Activated T-helper 2 cell treated with anti-CD3 and anti-CD28 coated beads, Interferon-gamma antibody, Interleukin-2, Interleukin-4, amounts not matched to agents 10 μg/mL and 5 μg/mL and 100 μg/mL, durations not matched to agents 14 hours and 24 hours and 36 hours (primary cell): ENCODE results near the gene TBC1D5. TPM values are rescaled to one million over a fixed set of nuclear protein-coding genes. Genes with fewer than 3 reads are reported as not detected.

Source experiments
- DNase-seq: peaks from one replicate; pipeline ENCODE4 v3.0.0; 2021; ENCODE audit warnings: low spot score
- H3K27ac Mint-ChIP-seq: one replicate; pipeline ENCODE4 v1.8.0; 2021; ENCODE audit warnings: mixed read lengths
- H3K27me3 Mint-ChIP-seq: one replicate; pipeline ENCODE4 v1.8.0; 2021; ENCODE audit warnings: low read depth, mixed read lengths
- H3K36me3 Mint-ChIP-seq: one replicate; pipeline ENCODE4 v1.8.0; 2021; ENCODE audit warnings: low read depth, mixed read lengths
- H3K4me1 Mint-ChIP-seq: one replicate; pipeline ENCODE4 v1.8.0; 2021; ENCODE audit warnings: low read depth, mixed read lengths
- H3K4me3 Mint-ChIP-seq: one replicate; pipeline ENCODE4 v1.8.0; 2021; ENCODE audit warnings: low read depth, mild to moderate bottlenecking, moderate library complexity, mixed read lengths
- H3K9me3 Mint-ChIP-seq: one replicate; pipeline ENCODE4 v1.8.0; 2021; ENCODE audit warnings: mixed read lengths
- intact Hi-C: fragments of 100-400 bp; cut with micrococcal nuclease; formaldehyde crosslinking; loops from one replicate; pipeline ENCODE4 v1.15.1; 2023
- total RNA-seq: library from RNA; stranded (reverse); gene quantifications from 2 replicates; pipeline ENCODE4 v1.2.3, GENCODE V29; 2022

The TBC1D5 gene
- total RNA-seq, 1 donor from 2014 or later: 43.9 TPM

- H3K4me1 Mint-ChIP-seq: no peaks in the 10 kb centered on the region
- peaks cover 4% of the 10 kb centered on the region for H3K36me3 Mint-ChIP-seq
- intact Hi-C loops: no loop called here
- H3K4me3 Mint-ChIP-seq: no peak overlapping the region
- H3K9me3 Mint-ChIP-seq: peaks cover 5% of the 10 kb centered on the region
- H3K27ac Mint-ChIP-seq: no peak overlapping the region
- H3K27me3 Mint-ChIP-seq: no peaks in the 10 kb centered on the region
- no peak for DNase-seq
Observed at GRCh38 chr3:17443142-17443541, 299.3 kb downstream of the TBC1D5 start.

- H3K9me3 Mint-ChIP-seq: peaks cover 9% of the 10 kb centered on the region
- no peaks in the 10 kb centered on the region for H3K27me3 Mint-ChIP-seq
- H3K27ac Mint-ChIP-seq: no peak overlapping the region
- intact Hi-C loops: no loop called here
- peaks cover 8% of the 10 kb centered on the region for H3K36me3 Mint-ChIP-seq
- H3K4me3 Mint-ChIP-seq: no peak overlapping the region
- H3K4me1 Mint-ChIP-seq: no peaks in the 10 kb centered on the region
- DNase-seq: no peak
Observed at GRCh38 chr3:17442332-17443049, 299.9 kb downstream of the TBC1D5 start.

- intact Hi-C loops: no loop called here
- H3K27ac Mint-ChIP-seq: no peak overlapping the region
- no peak for DNase-seq
- H3K9me3 Mint-ChIP-seq: peaks cover 9% of the 10 kb centered on the region
- no peak overlapping the region for H3K4me3 Mint-ChIP-seq
- no peaks in the 10 kb centered on the region for H3K27me3 Mint-ChIP-seq
- H3K4me1 Mint-ChIP-seq: no peaks in the 10 kb centered on the region
- H3K36me3 Mint-ChIP-seq: peaks cover 10% of the 10 kb centered on the region
Observed at GRCh38 chr3:17433876-17434275, 308.6 kb downstream of the TBC1D5 start.

GRCh38 chr3:17432236-17432635 lies 310.2 kb downstream of the TBC1D5 start:
- DNase-seq: no peak
- intact Hi-C loops: no loop called here
- H3K4me3 Mint-ChIP-seq: no peak overlapping the region
- H3K9me3 Mint-ChIP-seq: no peaks in the 10 kb centered on the region
- H3K4me1 Mint-ChIP-seq: no peaks in the 10 kb centered on the region
- H3K36me3 Mint-ChIP-seq: peaks cover 2% of the 10 kb centered on the region
- no peak overlapping the region for H3K27ac Mint-ChIP-seq
- no peaks in the 10 kb centered on the region for H3K27me3 Mint-ChIP-seq

GRCh38 chr3:17431484-17432045 lies 310.9 kb downstream of the TBC1D5 start:
- intact Hi-C loops: loop anchor here (1.0 kb wide), 1 partner anchor 410 kb away; no protein-coding TSS in a partner anchor
- H3K36me3 Mint-ChIP-seq: no peaks in the 10 kb centered on the region
- no peak for DNase-seq
- no peaks in the 10 kb centered on the region for H3K4me1 Mint-ChIP-seq
- H3K9me3 Mint-ChIP-seq: no peaks in the 10 kb centered on the region
- H3K4me3 Mint-ChIP-seq: no peak overlapping the region
- H3K27ac Mint-ChIP-seq: no peak overlapping the region
- no peaks in the 10 kb centered on the region for H3K27me3 Mint-ChIP-seq

GRCh38 chr3:17431004-17431403 lies 311.4 kb downstream of the TBC1D5 start:
- H3K36me3 Mint-ChIP-seq: no peaks in the 10 kb centered on the region
- no peaks in the 10 kb centered on the region for H3K4me1 Mint-ChIP-seq
- intact Hi-C loops: loop anchor here (1.0 kb wide), 1 partner anchor 410 kb away; no protein-coding TSS in a partner anchor
- no peak for DNase-seq
- no peaks in the 10 kb centered on the region for H3K9me3 Mint-ChIP-seq
- H3K27me3 Mint-ChIP-seq: no peaks in the 10 kb centered on the region
- H3K27ac Mint-ChIP-seq: no peak overlapping the region
- no peak overlapping the region for H3K4me3 Mint-ChIP-seq

- H3K27me3 Mint-ChIP-seq: no peaks in the 10 kb centered on the region
- H3K27ac Mint-ChIP-seq: no peak overlapping the region
- no peaks in the 10 kb centered on the region for H3K4me1 Mint-ChIP-seq
- H3K36me3 Mint-ChIP-seq: no peaks in the 10 kb centered on the region
- H3K9me3 Mint-ChIP-seq: no peaks in the 10 kb centered on the region
- intact Hi-C loops: no loop called here
- no peak for DNase-seq
- H3K4me3 Mint-ChIP-seq: no peak overlapping the region
Observed at GRCh38 chr3:17430582-17430981, 311.8 kb downstream of the TBC1D5 start.

- H3K27ac Mint-ChIP-seq: no peak overlapping the region
- no peaks in the 10 kb centered on the region for H3K9me3 Mint-ChIP-seq
- H3K4me1 Mint-ChIP-seq: no peaks in the 10 kb centered on the region
- no peaks in the 10 kb centered on the region for H3K36me3 Mint-ChIP-seq
- intact Hi-C loops: no loop called here
- no peak overlapping the region for H3K4me3 Mint-ChIP-seq
- no peak for DNase-seq
- H3K27me3 Mint-ChIP-seq: no peaks in the 10 kb centered on the region
Observed at GRCh38 chr3:17423786-17424536, 318.5 kb downstream of the TBC1D5 start.

- no peaks in the 10 kb centered on the region for H3K36me3 Mint-ChIP-seq
- H3K4me1 Mint-ChIP-seq: no peaks in the 10 kb centered on the region
- H3K27me3 Mint-ChIP-seq: no peaks in the 10 kb centered on the region
- no peak overlapping the region for H3K27ac Mint-ChIP-seq
- no peak overlapping the region for H3K4me3 Mint-ChIP-seq
- no peak for DNase-seq
- intact Hi-C loops: no loop called here
- H3K9me3 Mint-ChIP-seq: no peaks in the 10 kb centered on the region
Observed at GRCh38 chr3:17422636-17423035, 319.8 kb downstream of the TBC1D5 start.

GRCh38 chr3:17420668-17421067 lies 321.8 kb downstream of the TBC1D5 start:
- H3K36me3 Mint-ChIP-seq: no peaks in the 10 kb centered on the region
- H3K4me1 Mint-ChIP-seq: no peaks in the 10 kb centered on the region
- H3K27me3 Mint-ChIP-seq: no peaks in the 10 kb centered on the region
- no peaks in the 10 kb centered on the region for H3K9me3 Mint-ChIP-seq
- H3K4me3 Mint-ChIP-seq: no peak overlapping the region
- no peak overlapping the region for H3K27ac Mint-ChIP-seq
- intact Hi-C loops: no loop called here
- DNase-seq: no peak

GRCh38 chr3:17412950-17413530 lies 329.4 kb downstream of the TBC1D5 start:
- Mint-ChIP-seq H3K36me3 (no peaks in the 10 kb centered on the region), H3K4me3 (no peak overlapping the region), H3K27ac (no peak overlapping the region), H3K9me3 (no peaks in the 10 kb centered on the region), H3K27me3 (no peaks in the 10 kb centered on the region), H3K4me1 (no peaks in the 10 kb centered on the region)
- intact Hi-C loops: loop anchor here (1.0 kb wide), 2 partner anchors 155 to 812 kb away; no protein-coding TSS in a partner anchor
- no peak for DNase-seq

GRCh38 chr3:17411157-17411877 lies 331.1 kb downstream of the TBC1D5 start:
- H3K4me3 Mint-ChIP-seq: no peak overlapping the region
- no peak overlapping the region for H3K27ac Mint-ChIP-seq
- no peak for DNase-seq
- no peaks in the 10 kb centered on the region for H3K27me3 Mint-ChIP-seq
- intact Hi-C loops: no loop called here
- H3K36me3 Mint-ChIP-seq: no peaks in the 10 kb centered on the region
- H3K4me1 Mint-ChIP-seq: no peaks in the 10 kb centered on the region
- H3K9me3 Mint-ChIP-seq: no peaks in the 10 kb centered on the region
